Astrocyte of the hippocampus (primary cell): ENCODE data around the gene USP10.

Experiments used
- DNase-seq: peaks from one replicate; pipeline ENCODE4 v3.0.0; 2011; ENCODE audit warnings: low read depth, low spot score

USP10 gene

DNA sequence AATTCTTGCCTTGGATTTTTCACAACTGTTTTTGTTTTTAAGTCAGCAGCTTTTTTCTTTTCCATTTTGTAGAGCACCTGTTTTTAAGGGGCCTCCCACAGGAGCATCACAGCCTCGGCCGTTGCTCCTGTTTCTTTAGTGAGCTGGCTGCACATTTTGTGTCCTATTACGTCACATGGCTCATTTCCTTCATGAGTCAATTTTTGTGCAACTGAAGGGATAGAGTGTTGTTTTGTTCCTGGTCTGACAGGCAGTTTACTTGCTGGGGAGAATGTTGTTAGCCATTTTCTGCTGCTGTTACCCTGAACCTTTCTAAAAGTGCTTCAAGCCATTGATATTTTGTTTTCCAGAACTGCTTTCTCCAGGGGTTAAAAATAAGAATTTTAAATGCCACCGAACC lies 75.0 kb downstream of the USP10 start:
- peak; percentile 79 for DNase-seq

DNA sequence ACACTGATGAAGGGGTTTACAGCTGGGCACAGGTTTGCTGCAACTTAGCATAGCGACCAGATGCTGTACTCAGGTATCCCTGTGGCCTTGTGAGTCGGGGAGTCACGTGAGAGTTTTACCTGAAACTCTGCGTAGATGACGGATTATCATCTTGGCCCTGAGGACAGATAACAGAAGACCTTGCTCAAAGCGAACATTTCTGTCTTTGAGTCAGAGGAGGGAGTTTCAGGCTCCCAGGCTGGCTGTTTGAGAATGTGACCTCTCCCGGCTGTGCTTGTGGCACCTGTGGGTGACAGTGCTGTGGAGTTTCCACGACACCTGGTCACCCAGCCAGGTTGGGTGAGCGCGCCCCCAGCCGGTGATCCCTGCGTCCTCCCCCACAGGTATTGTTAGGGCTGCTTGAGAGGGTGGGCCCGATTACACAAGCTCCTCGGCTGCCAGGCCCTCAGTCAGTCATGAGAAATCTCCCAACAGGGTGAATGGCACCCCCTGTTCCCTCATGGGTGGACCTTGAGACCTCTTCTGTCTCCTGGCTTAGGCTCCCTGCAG lies 75.5 kb downstream of the USP10 start:
- DNase-seq: no peak

DNA sequence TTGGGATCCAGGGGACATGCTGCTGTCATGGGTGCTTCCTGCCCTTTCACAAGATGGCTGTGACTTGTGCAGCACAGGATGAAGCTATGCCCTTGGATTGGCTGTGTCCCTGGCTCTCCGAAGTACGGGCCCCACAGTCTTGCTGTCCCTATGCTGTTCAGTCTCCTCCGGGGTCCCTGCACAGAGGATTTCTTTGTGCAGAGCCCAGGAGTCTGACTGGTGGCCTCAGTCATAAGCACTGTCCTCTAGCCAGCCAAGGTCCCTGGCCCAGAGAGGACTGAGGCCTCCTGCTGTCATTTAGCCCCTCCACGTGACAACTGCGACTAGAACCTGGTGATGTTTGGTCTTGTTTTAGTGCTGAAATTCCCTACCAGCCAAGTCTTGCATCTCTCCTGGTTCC lies 77.6 kb downstream of the USP10 start:
- DNase-seq: no peak

DNA sequence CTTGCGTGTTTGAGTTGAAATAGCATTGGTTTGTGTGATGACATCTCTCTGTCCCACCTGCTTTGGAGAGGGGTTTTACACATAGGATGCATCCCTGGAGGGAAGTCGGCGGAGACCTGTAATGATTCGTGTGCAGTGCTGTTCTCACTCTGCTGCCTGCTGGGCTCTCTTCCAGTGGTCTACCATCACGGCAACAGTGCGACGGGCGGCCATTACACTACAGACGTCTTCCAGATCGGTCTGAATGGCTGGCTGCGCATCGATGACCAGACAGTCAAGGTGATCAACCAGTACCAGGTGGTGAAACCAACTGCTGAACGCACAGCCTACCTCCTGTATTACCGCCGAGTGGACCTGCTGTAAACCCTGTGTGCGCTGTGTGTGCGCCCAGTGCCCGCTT lies 78.9 kb downstream of the USP10 start:
- no peak for DNase-seq

DNA sequence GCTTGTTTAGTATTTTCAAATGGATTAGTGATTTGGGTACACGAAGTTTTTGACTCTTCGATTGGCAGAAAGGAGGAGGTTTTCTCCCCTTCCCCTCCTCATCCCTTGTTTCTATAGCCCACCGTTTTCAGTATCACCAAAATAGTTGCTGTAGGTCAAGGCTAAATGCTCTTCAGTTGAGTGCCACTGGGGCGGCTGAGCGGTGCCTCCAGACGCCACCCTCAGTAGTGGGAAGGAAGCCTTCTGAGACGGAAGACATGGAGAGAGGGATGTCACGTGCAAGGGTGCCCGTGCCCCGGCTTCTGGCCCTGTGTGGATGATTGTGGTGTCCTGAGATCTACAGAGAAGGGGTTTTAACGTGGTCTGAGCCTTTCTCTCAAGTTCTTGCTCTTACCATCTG lies 80.3 kb downstream of the USP10 start:
- no peak for DNase-seq

DNA sequence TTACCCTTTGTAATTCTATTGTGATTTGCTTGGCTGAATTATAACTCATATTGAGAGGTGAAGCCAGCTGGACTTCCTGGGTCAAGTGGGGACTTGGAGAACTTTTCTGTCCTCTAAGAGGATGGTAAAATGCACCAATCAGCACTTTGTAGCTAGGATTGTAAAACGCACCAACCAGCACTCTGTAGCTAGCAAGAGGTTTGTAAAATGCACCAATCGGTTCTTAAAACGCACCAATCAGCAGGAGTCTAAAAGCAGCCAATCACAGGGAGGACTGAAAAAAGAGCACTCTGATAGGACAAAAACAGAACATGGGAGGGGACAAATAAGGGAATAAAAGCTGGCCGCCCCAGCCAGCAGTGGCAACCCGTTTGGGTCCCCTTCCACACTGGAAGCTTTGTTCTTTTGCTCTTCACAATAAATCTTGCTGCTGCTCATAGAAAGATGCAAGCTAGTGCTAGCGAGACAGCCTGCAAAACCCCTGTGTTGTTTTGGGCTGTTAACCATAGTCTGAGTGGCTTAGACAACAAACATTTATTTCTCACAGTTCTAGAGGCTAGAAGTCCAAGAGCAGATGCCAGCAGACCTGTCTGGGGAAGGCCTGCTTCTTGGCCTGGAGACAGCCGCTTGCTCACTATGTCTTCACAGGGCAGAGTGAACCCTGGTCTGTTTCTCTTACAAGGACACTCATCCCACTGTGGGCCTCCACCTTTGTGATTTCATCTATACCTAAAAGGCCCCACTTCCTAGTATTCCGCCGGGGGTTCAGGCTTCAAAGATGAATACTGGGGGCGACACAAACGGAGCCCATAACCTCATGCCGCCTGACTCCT lies 81.0 kb downstream of the USP10 start:
- no peak for DNase-seq

DNA sequence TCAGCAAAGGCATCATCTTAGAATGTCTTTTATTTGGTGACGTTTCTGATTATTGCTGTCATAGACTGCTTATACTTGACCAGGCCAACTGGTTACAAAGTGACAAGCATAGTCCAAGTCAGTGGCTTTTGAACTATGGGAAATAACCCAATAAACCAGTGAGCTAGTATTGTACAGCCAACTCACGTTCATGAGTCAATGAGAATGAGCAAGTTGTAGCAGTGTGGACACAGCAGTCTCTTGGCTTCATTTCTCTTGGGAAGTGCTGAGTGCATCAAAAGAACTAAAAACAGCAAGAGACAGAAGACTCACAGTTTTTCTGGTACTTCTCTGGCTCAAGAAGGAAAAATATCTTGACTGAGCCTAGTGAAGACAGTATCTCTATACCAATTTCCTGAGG lies 83.0 kb downstream of the USP10 start:
- no peak for DNase-seq

DNA sequence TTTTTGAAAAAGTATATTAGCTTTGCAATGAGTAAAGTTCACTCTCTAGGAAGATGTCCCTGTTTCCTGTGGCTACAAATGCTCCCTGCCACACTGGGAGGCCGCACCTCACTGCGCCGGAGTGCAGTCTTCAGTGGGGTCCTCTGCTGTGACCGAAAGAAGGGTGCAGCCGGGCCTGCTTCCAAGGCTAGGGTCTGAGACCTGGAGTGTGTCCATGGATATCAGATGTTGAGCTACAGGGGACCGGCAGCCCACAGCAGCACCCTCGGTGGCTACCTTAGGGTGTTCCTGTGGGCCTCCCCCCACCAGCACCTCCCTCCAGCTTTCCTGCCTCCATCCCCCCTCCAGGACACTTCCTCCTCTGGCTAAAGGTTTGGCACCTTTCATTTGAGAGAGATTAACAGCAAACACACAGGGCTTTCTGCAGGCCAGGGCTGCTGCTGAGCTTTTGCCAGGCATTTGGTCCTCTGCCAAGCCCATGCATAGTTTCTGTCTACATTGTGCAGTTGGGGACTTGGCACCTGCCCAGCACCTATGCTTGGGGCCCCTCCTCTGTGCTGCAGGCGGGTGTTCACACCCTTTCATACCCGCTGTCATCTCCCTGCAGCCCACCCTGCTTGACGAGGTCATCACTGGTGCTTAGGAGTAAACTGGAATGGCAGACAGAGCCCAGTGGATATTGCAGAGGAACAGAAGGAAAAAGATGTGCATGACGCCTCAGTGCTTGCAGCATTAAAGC lies 86.2 kb downstream of the USP10 start:
- DNase-seq: peak; percentile 92

DNA sequence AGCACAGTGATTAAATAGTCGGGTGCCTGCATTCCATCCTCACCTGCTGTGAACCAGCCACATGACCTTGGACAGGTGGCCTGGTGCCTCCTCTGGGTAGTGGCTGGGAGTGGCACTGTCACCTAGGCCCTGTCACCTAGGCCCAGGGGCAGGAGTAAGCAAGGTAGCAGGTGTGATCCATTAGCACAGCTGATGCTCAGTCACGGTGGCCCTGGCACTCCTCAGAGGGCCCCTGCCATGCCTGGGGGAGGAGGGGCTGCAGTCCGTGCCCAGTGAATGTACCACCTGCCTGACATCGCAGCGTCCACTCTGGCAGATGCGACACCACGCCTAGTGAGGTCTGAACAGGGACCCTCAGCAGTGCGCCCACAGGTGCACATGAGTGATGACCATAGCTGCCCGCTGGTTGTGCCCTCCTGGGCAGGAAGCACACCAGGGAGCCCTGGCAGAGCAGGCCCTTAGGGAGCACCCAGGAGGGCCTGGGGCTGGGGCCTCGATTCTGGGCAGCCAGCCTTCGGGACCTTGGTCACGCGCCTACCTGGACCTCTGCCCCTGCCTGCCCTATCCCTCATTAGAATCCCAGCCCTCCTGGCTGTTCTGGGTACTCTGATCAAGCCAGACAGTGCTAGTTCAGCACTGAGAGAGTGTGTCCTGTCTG lies 86.9 kb downstream of the USP10 start:
- no peak for DNase-seq

DNA sequence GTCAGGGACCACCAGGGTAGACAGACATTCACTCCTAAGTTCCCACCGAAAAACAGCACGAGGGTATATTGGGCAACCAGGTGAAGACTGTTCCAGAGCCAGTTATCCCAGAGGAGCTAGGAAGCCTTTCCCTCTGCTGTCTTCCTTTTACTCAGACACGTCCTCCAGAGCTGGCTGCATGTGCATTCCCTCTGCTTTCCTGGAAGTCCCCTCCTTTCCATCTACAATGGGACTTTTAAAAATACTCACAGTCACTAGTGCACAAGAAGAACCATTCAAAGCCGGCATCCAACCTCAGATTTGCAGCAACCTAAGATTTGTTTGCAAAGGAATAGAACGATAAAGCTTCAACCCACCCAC lies 87.4 kb downstream of the USP10 start:
- peak; percentile 30 for DNase-seq

DNA sequence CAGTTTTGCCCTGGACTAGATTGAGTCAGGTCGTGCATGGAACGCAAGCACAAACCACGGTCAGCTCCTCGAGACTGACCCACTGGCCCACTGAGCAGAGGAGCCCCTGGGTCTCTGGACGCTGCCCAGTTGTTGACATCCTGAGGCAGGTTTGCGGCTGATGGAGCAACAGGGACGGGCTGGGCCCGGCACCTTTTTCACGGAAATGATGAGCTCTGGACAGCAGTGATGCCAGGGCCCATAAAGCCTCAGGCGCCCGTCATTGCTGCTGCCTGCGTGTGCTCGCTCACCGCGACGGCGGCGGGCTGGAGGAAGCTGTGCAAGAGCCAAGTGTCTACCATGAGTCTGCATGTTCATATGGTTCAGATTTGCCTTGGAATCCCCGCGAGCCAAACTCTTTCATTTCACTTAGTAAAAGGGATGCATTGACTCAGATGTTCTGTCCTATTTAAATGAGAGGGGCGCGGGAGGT lies 89.2 kb downstream of the USP10 start:
- peak; percentile 22 for DNase-seq

DNA sequence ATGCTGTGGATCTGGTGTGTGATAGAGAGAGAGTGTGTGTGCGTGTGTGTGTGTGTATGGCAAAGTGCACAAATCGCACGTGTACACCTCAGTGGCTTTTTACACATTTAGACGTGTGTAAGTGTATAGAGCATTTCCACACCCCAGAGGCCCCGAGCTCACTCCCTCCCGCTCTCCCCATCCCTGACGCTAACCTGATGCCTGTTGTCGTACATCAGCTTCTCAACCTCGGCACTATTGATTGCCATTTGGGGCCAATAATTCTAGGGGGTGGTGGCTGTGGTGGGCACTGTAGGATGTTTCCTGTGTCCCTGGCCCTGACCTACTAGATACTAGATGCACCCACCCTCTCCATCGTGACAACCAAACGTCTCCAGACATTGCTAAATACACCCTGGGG lies 89.6 kb downstream of the USP10 start:
- DNase-seq: no peak

DNA sequence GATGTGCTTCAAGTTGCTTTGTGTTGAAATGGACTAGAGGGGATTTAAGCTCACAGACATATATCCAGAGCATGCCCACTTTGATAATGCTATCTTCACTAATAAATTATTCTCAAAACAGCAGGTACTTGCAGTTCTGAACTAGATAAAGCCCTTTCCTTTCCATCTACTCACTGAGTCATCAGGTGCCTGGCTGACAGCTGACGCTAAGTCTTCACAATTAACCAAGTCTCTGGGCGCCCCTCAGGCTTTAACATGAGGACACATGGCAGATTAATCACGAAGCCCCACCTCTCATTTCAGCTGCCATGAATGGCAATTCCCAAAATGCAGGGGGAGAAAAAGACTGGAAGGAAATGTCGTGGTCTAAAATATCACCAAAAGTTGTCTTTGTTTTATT lies 90.5 kb downstream of the USP10 start:
- DNase-seq: no peak

DNA sequence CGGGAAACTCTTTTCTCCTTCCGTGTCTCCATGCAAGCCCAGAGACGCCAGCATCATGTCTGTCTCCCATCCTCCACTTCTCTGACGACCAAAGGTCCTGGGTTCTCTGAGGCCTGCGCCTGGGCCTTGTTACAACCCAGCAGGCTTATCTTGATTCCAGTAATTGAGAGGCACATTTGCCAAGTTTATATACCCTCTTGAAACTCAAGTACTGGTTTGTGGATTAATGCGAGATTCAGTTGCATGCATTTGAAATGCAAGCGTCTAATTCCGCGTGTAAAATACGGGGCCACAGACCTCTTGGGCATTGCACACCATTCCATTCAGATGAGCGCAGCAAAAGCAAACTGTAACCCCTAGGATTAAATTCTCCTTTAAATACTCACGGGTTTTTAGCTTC lies 91.3 kb downstream of the USP10 start:
- DNase-seq: no peak

DNA sequence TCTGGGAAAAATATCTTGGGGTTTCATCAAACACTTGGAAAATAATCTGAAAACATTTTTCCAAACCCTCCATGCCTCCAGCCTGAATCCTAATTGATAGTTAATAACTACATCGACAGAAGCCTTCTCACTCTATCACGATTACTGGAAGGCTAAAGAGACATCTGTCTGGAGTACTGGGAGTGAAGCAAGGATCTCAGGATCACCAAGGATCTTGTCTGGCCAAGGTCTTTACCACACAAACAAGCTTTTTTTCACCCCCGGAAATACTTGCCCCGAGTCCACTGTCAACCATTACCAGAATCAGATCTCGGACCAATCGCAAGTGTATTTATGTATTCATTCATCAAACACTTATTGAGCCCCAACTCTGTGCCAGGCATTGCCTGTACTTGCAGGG lies 91.7 kb downstream of the USP10 start:
- no peak for DNase-seq

DNA sequence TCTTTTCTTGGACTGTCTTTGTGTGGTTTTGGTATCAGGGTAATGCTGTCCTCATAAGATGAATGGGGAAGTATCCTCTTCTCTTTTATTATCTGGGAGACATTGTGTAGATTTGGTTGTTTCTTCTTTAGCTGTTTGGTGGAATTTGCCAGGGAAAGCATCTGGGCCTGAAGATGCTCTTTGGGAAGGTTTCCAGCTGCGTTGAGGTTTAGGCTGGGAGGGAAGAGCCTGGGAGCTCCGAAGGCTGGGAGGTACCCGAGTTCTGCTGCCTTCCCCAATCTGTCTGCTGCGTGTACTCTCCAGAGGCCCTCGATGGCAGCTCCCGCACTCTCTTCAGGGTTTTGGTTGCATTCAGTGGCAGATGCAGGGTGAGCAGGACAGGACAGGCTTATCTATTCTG lies 94.4 kb downstream of the USP10 start:
- DNase-seq: no peak

DNA sequence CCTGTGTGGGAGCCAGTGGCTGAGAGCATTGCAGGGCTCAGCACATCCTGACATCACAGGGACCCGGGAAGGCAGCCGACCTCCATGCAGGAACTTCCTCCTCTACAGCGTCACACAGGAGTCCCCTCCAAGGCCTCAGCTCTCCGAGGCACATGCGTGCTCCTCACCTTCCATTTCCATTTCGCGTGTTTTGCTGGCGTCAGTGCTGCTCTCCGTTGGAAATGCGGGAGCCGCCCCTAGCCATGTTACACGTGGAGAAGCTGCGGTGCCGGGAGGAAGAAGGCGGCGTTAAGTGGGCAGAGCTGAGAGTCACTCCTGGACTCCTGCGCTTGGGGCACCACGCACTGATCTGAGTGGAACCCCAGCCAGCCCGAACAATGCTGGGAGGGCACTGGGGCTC lies 94.8 kb downstream of the USP10 start:
- no peak for DNase-seq

DNA sequence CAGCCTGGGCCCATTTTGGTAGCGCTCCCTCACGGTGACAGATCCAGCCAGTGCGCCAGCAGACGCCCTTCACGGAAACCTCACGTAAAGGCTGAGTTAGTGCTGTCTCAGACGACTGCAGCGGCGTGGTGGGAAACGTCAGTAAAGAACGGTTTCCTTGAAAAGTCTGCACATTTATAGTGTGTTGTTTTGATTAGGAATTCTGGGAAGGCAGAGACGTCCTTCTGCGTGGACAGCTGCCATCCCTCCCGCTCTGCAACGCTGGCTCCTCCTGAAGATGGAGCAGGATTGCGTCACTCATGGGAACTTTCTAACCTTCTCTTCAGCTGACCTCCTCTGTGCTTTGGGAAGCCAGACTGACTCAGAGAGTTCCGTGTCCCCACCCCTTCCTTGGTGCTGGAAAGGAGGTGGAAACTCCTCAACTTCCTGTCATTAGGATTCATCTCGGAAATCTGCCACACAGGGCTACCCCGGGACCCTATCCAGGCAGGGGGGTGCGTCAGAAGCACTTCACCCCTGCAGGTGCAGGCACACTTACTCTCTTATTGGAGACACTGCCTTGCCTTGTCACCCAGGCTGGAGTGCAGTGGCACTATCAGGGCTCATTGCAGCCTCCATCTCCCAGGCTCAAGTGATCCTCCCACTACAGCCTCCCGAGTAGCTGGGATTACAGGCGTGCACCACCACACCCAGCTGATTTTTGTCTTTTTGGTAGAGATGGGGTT lies 95.7 kb downstream of the USP10 start:
- no peak for DNase-seq

DNA sequence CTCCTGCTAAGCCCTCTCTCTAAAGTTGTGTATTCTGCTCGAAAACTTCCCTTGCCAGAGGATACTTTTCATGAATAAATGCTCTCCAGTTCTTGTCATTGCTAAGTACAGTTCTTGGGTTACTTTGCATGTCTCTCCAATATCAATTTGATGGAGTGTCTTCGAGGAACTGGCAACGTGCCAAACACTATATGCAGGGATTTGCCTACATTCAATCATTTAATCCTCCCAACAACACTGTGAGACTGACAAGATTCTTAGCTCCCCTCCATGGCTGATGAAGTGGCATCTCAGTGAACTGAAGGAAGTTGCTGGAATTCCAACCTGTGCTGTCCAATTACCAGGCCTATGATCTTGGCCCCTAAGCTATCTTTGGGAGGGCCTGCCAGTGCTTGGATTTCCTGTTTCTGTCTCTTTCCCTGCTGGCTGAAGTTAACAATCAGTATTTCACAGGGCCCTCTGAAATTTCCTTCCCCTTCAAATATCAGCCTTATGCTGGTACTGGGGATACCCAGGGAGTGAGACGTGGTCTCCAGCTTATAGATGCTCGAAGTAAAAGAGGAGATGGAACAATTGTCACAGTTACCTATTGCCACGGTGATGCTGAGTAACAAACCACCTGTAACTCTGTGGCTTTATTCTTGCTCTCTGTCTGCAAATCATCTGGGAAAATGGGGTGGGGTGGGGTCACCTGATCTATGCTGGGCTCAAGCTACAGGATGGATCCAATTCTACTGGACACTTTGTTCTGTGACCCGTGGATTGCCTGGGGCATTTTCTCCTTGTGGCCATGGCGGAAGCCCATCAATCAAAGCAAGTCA lies 100.6 kb downstream of the USP10 start:
- no peak for DNase-seq

DNA sequence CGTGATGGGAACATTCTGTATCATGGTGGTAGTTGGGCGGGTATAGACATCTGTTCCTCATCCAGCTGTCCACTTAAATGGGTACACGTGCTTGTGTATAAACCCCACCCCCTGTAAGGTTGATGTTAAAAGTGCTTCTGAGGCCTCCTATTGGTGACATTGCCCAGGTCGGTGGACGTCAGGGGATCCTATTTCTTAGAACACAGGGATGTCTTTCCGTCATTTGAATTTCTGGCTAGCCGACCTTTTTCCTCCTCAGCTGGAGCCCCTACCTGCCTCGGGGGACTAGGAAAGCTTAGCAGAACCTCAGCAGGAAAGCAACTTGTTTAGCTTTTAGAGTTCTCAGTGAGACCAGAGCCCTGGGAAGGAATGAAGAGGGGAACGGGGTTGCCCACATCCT lies 103.3 kb downstream of the USP10 start:
- no peak for DNase-seq

DNA sequence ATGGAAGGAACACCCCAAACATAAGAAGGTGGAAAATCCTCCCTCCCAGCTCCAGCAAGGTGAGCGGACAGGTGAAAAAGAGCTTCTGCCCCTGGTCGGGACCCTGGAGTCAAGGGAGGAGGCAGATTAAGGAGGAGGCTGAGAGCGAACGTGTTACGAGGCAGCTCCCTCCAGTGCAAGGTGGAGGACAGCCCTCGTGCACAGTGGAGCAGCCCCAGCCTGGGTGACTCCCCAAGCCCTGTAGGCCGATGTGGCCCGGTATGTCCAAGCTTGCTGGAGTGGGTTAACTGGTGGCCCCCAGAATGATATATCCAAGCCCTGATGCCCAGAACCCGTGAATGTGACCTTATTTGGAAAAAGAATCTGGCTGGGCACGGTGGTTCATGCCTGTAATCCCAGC lies 104.5 kb downstream of the USP10 start:
- DNase-seq: no peak
